ENCODE data around the gene GRIN1.
"Not testable (repeated sequence)": the region's sequence is repeated elsewhere in the genome, so short reads cannot be mapped to it uniquely, and the experiment has no call there.

Gene GRIN1

DNA sequence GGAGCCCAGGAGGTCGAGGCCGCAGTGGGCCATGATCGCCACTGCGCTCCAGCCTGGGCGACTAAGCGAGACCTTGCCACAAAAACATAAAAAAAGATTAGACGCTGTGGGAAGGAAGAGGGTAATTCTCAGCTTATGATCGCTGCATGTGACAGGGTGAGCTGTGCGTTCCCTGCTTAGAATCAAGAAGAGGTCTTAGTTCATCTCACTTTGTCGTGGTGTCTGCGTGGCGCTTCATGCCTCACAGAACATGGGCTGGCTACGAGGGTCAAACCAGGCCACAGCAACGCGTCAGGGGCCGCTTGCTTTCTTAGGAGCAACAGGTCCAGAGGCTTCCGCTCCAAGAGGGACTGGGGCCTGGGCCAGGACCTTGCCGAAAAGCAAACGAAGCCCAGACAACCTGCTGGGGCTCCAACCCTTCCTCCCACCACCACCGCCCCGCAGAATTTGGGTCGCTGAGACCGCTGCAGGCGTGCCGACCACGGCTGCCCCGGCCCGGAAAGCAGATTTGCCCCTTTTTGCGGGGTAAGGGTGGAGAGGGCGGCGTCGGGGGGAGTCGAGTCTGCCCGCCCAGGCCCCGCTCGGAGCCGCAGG, 10.0 kb upstream of the GRIN1 start:
- peak in 1 of 2 experiments; percentile 2 for DNase-seq

DNA sequence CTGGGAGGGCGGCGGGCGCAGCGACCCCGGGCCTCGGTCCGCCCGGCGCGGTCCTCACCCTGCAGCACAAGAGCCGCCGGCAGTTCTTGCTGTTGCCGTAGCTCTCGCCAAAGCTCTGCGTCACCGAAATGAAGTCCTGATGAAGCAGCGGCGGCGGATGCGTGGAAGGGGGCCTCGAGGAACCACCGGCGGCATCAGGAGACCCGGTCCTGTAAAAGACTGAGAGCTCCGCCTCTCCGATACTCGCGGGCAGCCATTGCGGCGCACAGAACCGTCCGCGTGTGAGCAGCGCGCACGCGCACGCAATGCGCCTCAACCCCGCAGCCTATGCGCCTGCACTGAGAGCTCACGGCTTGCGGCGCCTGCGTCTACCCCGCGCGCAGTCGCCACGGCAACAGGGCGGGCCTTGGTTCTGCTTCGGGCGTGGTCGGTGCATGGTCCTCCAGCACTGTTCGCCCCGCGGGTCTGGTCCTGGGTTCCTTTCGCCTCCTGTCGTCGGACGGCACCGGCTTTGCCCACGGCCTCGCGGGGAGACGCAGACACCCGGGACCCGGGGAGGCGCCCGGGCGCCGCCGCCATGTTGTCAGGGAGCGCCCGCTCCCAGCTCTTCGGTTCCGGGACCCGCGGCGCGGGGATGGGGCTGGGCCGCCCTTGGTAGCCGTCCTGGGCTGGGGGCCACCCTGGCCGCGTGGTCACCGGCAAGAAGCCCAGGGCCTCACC, 9.3 kb upstream of the GRIN1 start:
- DNase-seq = peak; percentile 78 to 88

DNA sequence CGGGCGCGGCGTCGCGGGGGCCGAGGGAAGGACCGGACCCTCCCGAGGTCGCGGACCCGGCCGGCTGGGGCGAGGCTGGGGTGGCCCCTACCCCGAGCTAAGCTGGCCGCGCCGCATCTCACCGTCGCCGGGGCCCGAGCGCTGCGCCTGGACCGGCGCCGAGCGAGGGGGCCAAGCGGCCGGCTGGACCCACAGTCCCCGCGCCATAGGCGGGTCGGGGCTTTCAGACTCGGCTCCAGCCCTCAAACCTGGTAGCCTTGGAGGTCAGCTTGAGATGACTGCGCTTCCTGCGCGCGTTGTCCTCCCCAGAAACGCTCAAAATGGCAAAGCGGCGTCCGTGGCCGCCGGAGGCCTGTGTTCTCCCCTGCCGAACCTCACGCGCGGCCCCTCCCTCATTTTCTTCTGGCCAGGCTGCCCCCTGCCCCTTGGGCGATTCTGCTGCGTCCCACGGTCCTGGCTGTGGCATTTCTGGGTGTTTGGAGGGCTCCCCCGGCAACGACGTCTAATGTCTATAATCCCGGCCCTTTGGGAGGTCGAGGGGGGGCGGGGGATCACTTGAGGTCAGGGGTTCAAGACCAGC, 8.7 kb upstream of the GRIN1 start:
- DNase-seq = no peak

DNA sequence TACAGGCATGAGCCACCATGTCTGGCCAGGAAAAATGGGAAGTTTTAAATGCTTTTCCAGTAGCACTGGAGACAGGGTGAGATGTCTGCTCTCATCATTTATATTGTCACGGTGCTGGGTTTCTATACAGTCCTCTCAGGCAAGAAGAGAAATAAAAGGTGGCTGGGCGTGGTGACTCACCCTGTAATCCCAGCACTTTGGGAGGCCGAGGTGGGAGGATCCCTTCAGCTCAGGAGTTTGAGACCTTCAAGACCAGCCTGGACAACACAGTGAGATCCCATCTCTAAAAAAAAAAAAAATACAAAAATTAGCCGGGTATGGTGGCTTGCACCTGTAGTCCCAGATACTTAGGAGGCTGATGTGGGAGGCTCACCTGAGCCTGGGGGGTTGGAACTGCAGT, 4.8 kb upstream of the GRIN1 start:
- DNase-seq = no peak

DNA sequence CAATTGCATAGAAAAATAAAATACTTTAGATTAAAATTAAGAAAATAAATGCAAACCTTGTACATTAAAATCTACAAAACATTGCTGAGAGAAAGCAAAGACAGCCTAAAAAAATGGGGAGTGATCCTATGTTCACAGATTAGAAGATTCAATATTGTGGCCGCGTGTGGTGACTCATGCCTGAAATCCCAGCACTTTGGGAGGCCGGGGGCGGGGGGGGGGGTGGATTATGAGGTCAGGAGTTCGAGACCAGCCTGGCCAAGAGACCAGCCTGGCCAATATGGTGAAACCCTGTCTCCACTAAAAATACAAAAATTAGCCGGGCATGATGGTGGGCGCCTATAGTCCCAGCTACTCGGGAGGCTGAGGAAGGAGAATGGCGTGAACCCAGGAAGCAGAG, 3.8 kb upstream of the GRIN1 start:
- DNase-seq = not testable (repeated sequence)

DNA sequence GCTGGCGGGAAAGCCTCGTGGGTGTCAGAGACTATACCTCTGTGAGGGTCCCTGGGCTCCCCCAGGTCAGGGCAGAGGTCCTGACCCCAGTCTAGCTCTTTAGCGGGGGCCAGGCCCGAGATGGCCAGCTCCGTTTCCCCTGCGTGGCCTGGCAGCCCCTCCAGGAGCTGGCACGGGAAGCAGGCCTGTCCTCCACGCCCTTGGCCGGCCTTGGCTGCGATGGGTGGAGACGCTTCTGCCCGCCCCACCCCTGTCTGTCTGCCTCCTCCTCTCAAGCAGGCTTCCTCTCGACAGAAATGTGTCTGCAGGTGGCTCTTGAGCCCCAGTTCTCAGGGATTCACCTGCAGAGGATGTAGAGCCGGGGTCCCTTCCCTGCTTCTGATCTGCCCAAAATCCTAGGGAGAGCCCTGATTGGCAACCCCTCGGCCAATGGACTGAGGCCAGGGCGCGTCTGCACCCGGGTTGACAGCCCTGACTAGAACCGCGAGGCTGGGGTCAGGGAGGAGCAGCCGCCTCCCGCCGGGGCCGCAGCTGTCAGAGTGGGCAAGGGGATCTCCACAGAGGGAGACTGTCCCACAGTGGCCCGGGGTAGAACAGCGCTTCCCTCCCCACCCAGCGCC, 2.6 kb upstream of the GRIN1 start:
- no peak for DNase-seq

DNA sequence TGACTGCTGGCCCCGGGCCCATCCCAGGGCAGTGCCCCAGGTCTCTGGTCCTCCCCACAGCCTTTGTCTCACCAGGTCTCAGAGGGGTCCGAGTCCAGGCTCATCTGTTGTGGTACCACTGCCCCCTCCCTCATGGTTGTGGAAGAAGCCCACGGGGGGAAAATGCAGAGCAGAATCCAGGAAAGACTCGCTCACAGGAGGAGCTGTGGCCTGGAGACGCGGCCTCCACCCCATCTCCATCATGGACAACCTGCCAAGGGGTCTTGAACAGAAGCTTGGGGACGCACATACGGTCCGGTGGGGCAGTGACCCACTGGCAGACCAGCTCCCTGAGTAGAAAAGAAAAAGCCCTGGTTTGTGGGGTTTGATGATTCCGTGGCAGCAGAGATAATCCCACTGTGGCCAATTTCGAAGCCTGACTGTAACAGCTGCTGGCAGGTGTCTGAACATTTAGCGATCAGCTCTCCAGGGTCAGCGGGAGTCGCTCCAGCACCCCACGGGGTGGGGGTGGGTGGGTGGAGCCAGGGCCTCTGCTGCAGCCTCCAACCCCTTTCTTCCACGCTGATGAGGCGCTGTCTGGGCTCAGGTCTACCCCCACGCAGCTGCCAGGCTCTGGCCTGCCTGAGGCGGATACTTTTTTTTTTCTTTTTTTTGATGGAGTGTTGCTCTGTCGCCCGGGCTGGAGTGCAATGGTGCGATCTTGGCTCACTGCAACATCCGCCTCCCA, 1.9 kb upstream of the GRIN1 start:
- no peak for DNase-seq

DNA sequence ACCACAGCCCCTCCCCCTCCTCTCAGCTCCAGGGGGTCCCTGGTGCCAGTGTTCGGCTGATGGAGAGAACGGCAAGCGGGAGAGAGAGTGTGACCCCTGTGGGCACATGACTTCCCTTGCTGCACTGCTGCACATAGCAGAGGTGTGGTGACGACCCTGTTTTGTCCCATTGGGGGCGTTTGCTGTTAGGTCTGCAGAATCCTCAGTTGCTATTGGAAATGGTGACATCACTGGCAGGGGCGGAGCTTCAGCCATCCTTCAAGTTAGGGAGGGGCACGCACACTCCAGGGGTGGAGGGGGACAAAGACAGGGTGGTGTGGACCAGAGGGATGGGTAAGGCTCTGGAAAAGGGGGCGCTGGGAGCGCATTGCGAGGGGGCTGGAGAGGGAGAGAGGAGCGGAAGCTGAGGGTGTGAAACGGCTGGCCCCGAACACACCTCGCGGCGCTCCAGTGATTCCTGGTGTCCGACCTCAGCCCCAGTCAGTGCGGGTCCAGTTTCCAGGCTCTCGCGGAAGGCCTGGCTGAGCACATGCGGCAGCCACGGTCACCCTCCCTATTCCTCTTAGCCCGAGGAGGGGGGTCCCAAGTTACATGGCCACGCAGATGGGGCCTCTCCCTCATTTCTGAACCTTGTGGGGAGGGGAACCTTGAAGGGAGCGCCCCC, 764 bp upstream of the GRIN1 start:
- DNase-seq = no peak

DNA sequence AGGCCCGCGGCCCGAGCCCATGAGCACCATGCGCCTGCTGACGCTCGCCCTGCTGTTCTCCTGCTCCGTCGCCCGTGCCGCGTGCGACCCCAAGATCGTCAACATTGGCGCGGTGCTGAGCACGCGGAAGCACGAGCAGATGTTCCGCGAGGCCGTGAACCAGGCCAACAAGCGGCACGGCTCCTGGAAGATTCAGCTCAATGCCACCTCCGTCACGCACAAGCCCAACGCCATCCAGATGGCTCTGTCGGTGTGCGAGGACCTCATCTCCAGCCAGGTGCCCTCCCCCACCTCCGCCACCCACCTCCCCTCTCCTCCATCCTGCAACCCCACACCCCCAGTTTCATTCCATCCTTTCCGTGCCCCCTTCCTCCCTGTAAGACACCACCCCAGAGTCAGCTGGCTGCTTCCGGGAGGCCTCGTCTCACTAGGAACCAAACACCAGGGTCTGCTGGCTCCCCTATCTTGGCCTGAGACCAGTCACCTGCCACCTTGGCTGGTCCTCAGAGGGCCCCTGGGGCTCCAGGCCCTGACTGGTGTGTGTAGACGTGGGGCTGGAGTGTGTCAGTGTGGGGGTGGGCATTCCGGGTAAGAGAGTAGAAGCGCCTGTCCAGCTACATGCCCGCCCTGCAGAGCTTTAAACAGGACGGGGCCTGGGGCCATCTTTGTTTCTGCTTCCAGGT, 655 bp downstream of the GRIN1 start:
- no peak for DNase-seq

DNA sequence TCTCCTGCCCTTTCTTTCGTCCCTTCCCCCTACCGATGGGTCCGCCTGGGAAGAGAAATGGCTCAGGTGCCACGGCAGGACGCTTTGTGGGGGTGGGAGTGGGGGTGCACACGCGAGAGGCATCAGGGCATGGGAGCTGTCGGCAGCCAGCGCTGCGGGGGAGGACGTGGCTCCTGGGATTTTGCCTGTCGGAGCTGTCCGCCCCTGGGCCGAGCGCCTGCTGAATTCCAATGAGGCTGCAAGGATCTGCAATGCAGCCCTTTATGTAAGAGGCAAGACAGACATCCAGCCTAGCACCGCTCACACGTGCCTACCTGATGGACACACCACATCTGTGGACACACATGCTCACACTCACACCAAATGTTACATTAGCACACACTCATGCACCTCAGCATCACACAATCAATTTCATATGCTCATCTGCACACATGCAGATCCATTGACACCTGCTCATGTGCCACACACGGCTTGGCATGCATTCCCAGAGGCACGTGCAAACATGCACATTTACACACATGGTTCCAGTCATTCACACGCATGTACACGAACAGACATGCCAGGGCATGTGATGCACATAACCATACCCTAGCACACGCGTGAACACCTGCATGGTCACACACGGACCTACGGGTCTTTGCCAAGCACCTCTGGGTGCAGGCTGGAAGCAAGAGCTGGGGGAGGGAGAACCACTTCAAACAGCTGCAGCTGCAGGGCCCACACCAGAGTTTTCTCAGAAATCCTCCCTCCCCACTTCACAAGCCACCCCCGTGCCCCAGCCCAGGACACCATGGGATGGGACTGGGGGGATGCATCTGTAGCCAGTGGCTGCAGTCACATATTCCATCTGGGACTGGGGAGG, 1.4 kb downstream of the GRIN1 start:
- no peak for DNase-seq

DNA sequence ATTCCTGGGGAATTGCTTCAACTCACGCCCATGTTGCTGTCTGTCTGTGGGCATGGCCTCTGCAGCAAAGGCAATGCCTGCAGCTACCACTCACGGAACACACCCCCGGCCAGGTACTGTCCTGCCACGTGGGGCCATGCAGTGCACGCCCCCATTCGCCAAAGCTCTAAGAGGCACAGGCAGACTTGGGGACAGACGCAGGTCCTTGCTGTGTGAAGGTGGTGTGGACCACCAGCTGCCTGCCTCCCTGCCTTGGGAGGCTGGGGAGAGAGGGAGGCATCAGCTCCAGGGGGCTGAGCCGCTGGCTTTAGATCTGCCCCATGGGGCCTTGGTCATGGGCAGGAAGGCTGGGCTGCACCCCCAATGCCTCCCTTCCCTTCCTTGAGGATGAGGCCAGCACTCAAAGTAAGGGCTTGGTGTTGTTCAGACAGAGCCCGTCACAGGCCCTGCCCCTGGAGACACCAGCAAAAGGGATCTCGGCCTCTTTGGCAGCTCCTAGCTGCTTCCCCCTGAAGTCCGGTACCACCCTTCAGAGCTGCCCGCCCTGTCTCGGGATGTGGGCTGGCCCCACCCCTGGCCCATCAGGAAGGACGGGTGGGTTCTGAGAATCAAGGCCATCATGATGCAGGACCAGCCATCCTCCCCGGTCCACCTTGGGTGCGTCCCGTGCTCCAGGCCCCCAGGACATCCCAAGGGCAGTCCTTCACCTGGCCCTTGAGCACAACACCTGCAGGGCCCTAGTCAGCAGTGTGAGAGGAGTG, 2.3 kb downstream of the GRIN1 start:
- DNase-seq = no peak

DNA sequence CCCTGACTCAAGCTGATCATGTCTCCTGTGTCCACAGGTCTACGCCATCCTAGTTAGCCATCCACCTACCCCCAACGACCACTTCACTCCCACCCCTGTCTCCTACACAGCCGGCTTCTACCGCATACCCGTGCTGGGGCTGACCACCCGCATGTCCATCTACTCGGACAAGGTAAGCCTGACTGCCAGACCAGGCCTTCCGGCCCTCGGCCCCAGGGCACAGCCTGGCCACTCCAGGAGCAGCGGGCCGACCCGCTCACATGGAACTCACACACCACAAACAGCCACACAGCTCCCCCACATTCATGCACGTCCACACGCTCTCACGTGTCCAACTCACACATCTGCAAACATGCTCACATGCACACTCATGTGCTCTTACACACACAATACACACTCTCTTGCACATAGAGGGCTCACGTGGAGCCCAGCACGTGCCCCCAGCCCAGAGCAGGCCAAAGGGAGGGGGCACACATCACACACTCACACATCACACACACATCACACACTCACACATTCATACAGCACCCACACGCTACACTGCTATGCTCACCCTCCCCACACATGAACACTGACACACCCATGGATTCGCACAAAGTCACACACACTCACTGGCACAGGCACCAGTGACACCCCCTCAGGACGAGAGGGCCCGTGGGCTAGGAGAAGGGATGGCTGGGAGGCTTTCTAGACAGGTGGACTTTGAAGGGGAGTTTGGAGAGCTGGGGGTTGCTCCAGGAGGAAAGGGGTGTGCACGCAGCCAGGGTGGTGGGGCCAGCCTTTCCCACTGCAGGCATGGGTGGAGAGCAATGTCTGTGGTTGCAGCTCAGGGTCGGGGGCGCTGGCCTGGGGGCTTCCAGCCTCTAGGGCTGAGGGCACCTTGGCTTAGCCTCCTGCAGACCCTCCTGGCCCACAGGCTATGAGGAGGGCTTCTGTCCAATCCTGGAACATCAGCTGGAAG, 3.3 kb downstream of the GRIN1 start:
- no peak for DNase-seq

DNA sequence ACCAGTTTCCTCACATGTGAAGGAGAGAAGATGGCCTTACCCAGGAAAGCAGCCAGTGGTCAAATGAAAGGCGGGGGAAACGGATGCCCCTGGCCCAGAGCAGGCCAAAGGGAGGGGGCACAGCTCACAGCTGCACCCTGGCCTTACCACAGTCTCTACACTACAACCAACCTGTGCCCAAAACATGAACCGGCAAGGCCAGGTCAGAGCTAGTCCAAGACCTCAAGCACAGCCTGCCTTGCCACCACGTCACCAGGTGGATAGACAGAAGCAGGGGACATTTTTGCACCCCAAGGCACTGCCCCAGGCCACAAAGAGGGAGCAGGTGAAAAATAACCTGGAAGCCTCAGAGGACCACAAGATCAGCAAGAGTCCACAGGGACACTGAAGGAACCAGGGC, 4.5 kb downstream of the GRIN1 start:
- DNase-seq = no peak

DNA sequence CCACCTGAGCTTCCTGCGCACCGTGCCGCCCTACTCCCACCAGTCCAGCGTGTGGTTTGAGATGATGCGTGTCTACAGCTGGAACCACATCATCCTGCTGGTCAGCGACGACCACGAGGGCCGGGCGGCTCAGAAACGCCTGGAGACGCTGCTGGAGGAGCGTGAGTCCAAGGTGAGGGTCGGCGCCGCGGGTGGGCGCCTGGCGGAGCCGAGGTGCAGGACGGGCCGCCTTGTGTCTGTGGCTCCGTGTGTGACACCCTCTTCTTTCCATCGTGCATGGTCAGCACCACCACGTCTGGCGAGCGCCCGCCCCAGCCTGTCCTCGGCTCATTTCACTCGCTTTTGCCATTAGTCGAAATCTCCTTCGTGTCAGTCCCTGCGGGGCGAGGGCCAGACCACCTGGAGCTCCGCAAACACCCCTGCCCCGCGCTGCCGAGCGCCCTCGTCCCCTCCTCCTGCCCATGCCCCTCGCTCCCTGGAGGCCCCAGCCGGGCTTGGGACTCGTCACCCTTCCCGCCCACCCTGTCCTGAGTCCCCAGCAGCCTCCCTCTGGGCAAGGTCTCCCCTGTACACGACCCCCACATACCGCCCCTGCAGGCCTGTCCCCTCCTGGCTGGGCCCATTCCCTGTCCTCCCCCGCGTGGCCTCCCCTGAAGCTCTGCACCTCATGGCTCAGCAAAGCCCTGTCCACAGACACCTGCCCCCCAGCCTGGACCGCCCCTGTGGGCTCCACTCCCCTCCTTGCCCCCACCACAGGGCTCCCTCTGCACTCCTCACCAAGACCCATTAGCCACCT, 7.0 kb downstream of the GRIN1 start:
- DNase-seq = no peak

DNA sequence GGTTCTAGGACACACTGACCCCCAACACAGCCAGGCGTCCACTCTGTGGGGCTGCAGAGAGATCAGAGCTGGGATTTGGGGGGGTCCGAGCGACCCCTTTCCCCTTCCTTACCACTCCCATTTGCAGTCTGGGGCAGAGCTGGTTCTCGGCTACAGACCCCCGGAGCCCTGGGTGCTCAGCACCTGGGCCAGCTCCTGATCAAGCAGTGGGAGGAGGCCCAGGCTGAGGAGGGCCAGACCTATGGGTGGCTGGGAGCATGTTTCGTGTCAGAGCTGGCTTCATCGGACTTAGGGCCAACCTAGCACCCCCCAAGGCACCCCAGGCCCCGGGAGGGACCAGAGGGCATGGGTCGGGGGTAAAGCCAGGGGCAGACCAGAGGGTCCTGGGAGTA, 7.6 kb downstream of the GRIN1 start:
- DNase-seq = no peak

DNA sequence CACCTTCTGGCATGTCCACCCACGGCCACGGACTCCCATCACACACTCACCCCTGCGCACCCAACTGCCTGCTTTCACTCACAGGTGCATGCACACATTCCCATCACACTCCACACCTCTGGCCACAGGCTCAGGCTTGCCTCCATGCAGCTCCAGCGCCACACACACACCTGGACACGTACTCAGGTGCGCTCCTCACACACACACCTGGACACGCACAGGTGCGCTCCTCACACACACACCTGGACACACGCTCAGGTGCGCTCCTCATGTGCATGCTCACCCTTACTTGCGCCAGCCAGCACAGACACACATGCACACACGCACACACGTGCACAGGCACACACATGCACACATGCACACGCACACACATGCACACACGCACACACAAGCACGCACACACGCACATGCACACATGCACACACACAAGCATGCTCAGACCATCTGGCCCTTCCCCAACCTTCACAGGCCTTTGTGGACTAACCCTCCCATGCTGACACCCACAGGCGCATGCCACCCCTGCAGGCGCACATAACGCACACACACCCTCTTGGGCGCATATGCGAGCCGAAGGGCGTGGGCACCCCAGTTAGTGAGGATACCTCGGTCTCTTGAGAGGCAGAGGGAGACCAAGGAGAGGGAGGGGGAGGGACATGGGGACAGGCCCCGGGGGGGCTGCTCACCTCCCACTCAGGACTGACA, 8.3 kb downstream of the GRIN1 start:
- DNase-seq = no peak

DNA sequence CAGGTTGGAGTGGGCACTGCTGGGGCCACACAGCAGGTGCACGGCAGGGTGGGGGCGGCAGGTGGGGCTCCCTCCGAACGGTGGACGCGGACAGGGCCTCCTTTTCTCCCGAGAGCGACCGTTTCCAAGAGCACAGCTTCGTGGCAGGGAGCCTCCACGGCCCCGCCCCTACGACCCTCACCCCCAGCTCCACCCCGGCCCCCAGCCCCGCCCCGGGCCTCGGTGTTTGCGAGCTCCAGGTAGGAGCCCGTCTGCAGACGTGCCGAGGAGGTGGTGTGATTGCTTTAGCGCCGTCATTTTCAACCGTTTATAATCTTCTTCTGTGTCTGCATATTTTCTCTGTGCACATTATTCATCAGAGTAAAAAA, 8.8 kb downstream of the GRIN1 start:
- DNase-seq = no peak

DNA sequence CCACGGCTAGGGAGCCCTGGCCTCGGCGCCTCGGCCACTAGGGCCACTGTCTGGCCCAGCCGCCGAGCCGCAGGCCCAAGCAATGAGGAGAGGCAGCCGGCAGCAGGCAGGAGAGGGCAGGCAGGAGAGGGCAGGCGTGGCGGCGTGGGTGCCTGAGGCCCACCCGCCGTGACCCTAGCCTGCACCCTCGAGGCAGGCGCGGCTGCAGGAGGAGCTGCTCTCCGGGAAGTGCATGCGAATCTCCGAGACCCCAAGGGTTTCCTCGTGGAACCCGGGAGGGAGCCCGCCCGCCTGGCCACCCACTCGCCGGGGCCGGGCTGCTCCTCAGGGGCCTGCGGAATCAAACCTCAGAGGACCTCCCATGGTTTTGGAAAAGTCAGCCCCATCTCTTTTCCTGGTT, 9.3 kb downstream of the GRIN1 start:
- no peak for DNase-seq
